Activated CD8-positive, alpha-beta memory T cell treated with anti-CD3 and anti-CD28 coated beads for 1 hour (primary cell): ENCODE results near the gene ROR1.
"Not testable (repeated sequence)": the region's sequence is repeated elsewhere in the genome, so short reads cannot be mapped to it uniquely, and the experiment has no call there.

Experiments
- DNase-seq, 2 donors: peaks; one replicate each; pipeline ENCODE4 v3.0.0-alpha.2; 2020; ENCODE audit warnings: low read depth in 1 of 2; ENCODE audit errors: extremely low read depth in 1 of 2

ROR1 gene

GRCh38 chr1:64197076-64197475 lies 423.3 kb downstream of the ROR1 start:
- no peak for DNase-seq

- DNase-seq: no peak
Measured at GRCh38 chr1:64199154-64199553, 425.3 kb downstream of the ROR1 start.

- DNase-seq: no peak
Measured at GRCh38 chr1:64200064-64200463, 426.2 kb downstream of the ROR1 start.

- no peak for DNase-seq
Measured at GRCh38 chr1:64203420-64203819, 429.6 kb downstream of the ROR1 start, which contains the start of gene UBE2U. UBE2U (plus strand) TSS chr1:64203623; CDS start chr1:64204051, 428 bp downstream.

- DNase-seq: no peak
Measured at GRCh38 chr1:64209221-64209620, 435.4 kb downstream of the ROR1 start.

- DNase-seq: no peak
Measured at GRCh38 chr1:64212031-64212430, 438.2 kb downstream of the ROR1 start.

- DNase-seq: no peak
Measured at GRCh38 chr1:64215576-64215975, 441.8 kb downstream of the ROR1 start.

GRCh38 chr1:64220241-64220640 lies 446.4 kb downstream of the ROR1 start:
- no peak for DNase-seq

- DNase-seq: no peak
Measured at GRCh38 chr1:64223329-64224151, 449.7 kb downstream of the ROR1 start.

GRCh38 chr1:64224236-64224635 lies 450.4 kb downstream of the ROR1 start:
- not testable (repeated sequence) for DNase-seq

GRCh38 chr1:64228167-64228957 lies 454.5 kb downstream of the ROR1 start:
- DNase-seq: no peak

- no peak for DNase-seq
Measured at GRCh38 chr1:64229307-64229706, 455.5 kb downstream of the ROR1 start.
